GM21529 (cell line): ENCODE results near the gene CBX8.
A peak's percentile ranks its signal among the peaks of the same experiment; 100 is the strongest.

Experiments
- ATAC-seq: cut with Tn5 transposase; IDR thresholded peaks from one replicate; pipeline ENCODE4 v1.9.1; 2021; ENCODE audit not compliant: unreplicated experiment

CBX8 gene

DNA sequence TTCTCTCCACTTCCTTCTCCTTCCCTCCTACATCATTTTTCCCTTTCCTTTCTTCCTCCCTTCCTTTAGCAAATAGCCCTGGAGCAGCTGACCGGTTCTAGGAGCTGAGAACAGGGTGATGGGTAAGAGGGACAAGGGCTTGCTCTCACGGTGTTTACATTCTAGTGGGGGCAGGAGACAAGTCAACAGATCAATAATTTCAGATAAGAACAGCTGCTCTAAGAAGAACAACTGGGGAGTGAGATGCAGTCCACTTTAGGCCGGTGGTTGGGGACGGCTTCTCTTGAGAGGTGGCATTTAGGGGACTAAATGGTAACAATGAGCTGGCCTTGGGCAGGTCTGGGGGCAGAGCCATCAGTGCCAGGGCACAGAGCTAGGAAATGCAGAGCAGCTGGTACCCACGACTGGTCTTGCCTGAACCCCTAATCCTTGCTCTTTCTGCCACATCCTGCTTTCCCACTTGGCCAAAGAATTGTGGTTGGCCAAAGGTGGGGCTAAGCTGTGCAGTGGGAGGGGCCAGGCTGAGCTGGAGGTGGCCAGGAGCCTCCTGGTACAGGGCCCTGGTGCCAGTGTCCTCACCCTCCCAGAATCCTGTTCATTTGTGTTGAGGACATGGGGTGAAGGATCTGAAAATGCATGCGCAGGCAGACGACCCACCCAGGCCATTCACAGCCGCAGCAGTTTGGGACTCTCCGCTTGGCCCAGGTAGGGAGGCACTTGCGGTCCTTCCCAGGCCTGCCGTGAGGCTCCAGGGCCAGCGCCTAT is 24.6 kb upstream of the CBX8 start:
- ATAC-seq: no peak

DNA sequence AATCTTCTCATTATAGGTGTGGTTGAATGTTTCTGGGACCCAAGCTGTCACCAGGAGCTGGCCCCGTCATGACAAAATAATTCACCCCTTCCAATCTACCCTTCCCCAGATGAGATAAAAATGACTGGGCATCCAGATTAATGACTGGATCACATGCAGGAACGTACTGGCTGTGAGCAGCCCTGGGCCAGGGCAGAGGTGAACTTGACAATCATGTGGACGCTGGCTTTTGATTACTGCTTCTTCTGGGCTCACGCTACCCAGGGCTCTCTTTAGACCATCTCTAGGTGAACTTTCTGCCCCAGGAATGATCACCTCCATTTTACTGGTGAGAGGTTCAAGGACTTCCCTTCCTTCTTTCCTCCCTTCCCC is 24.1 kb upstream of the CBX8 start:
- no peak for ATAC-seq

GRCh38 chr17:79819534-79820276 is 22.8 kb upstream of the CBX8 start:
- no peak for ATAC-seq

DNA sequence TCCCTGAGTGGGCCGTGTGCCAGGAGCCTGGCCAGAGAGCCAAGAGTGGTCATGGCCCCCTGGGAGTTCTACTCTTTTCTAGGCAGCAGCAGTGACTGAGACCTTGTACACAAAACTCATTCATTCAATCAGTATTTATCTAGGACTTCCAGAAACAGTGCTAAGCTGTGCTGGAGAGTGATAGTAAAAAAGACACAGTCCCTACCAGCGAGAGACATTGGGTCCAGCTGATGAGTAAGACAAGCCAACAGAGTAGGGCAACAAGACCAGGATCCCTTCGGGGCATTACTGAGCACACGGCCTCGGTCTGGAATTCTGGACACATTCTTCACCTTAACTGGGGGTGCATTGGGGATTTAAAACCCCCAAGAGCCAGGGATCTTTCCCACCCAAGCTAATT is 22.2 kb upstream of the CBX8 start:
- ATAC-seq: no peak

DNA sequence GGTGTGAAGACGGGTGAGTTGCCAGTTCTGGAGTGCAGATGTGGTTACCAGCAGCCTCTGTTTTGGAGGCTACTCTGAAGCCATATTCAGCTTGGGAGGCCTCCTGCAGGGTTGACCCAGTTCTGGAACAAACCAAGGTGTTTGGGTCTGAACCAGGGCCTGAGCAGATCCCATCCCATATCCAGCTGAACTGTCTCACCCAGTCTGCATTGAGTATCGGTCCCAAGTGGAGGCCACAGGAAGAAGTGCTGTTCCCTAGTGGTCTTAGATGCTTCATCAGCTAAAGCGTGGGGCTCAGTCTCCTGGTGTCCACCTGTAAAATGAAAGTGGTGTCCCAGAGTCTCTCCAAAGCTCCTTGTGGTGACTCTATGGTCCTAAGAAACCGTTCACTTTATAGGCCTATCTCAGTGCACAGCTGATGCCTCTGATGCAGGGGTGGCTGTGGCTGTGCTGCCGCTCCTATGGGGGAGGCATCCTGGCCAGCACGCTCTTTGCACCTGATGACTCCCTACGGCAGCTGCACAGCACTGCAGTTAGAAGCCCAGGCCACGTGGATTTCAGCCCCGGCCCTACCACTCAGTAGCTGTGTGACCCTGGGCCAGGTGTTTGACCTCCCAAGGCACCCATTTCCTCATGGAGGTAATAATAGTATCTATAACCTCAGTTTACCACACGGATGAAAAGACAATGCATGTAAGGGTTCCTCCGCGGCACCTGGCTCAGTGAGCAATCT is 21.3 kb upstream of the CBX8 start:
- ATAC-seq: no peak

- no peak for ATAC-seq
Observed at GRCh38 chr17:79815836-79816461, 19.1 kb upstream of the CBX8 start.

DNA sequence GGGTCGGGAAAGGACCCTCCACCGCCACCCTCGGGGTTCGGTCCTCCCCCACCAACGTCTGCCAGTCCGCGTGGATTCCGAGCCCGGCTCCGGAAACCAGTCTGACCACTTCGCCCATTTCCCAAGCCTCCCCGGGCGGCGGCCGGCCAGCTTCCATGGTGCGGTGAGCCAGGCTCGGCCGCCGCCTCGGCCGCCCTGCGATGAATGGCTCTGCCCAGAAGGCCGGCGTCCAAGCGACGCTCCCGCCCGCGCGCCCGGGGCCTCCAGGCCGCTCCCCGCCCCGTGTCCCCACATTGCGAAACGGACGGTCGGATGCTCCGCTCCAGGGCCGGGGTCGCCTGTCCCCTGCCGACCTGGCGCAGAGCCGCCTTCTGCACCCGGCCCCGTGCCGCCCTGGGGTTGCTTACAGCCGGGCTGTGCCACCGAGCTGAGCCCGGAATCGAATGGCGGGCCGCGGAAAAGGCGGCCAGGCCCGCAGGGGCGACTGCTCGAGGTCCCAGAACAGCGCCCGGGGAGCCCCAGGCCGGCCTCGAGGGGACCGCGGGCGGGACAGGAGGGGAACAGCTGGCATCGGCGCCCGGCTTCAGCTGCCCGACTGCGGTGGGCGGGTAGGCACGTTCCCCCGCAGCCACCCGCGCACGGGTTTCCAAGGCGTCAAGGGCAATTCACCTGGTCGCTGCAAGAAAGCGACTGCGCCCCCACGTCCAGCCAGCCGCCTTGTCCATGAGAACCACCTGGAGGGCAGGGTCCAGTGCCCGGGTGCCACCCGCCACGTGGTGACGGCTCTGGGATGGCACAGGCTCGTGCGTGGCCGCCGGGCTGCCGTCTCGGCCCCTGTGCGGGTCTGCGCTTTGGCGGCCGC is 18.3 kb upstream of the CBX8 start:
- ATAC-seq: no peak

- no peak for ATAC-seq
Observed at GRCh38 chr17:79814127-79814973, 17.5 kb upstream of the CBX8 start.

DNA sequence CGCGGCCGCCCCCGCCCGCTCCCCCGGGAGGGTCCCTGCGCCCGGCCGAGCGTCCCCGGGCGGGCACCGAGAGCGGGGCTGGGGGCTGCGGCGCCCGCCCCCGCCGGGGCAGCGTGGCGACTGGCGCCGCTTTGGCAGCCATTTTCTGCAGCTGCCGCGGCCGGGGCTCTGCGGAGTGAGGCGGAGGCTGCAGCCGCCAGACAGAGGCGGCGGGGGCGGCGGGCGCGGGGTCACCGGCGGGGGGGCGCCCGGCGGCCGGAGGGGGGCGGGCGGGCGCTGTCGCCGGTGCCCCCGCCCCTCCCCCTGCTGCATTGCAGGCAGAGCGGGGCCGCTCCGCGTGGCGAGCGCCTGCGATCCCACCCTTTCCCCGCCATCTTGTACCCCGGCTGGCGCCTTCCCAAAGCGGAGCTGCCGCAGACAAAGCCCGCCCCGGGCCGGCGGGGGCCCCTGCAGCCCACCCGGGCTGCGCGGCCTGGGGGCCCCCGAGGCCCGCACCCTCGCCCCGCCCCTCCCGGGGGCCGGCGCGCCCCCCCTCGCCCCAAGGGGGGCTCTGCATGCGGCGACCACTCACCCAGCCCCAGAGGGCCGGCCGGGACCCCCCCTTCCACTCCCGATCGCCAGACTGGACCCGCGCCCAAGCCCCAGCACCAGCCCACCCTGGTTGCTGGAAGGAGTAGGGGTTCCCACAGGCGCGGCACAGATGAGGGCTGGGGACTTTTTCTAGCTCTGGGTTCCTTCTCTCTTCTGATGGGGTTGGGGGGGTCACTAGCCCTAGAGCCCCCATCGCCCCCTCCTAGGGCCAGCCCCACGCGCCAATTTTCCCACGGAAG is 16.6 kb upstream of the CBX8 start:
- ATAC-seq: no peak

DNA sequence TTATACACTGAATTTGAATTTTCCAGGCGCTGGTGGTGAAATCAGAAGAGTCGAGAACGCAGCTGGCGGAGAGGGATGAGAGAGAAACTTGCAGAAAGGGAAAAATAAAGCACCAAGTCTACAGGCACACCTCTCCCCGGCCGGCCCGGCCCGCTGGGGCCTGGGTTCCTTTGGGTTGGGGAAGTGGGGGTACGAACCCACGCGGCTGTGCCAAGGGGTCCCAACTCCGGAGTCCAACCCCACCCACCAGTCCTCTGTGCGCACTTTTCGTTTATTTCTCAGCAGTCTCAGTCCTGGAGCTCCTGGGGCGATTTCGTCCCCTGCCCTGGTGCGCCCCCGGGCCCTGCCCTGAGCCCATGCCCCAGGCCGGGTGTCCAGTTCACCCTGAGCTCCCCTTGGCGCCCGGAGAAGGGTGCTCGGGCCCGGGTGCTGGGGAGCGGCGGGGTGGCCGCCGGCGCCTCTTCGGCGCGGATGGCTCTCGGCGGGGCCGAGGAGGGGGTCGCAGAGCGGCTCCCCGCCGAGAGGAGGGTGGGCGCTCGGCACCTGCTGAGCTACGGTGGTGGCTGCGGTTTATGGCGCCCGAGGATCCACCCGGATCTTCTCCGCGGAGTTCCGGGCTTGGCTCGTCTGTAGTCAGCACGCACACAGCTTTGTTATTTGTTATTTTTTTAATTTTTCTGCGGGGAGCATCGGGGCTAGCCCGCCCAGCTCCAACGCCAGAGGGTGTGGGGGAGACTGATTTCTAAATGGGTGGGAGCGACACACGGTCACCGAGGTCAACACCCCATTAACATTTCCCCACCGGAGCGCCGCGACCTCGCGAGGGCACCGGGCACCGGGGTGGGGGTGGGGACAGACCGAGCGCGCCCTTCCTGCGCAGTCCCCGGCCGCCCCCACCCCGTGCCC is 15.7 kb upstream of the CBX8 start:
- ATAC-seq: no peak

GRCh38 chr17:79811868-79812352 is 15.0 kb upstream of the CBX8 start:
- no peak for ATAC-seq

DNA sequence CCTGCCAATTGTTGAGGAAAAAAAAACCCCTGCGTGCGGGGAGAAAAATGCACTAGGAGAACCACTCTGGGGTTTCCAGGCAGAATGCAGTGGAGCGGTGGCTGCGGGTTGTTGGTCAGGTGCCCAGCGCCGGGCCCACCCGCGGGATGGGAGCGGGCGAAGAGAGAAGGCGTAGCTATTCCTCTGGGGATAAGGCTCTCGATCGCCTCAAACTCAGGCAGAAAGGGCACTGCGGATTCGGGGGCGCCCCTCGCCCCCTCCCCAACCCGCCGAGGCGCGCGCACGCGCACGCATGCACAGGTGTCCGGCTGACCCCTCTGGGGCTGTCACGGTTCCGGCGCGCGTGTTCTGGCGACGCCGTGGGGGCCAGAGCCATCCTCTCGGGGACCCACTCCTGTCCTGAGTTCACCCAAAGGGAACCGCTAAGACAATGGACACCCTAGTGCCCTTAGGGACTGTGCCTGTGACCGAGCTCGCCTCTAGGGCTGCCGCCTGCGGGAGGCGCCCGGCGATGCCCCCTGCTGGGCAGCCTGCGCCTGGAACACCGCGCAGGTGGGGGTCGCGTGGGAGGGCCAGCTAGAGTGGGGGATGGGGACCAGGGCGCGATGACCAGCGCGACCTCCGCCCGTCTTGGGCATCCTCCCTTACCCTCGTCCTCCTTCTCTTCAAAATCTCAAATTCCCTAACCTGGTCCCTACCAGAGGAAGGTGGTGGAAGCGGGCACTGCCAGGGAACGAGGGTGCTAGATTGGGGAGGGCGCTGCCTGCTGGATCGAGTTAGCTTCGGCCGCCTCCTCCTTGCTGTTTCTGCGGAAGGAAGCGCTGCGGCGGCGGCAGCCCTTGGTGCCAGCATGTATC is 14.4 kb upstream of the CBX8 start:
- ATAC-seq: no peak

GRCh38 chr17:79810130-79811010 is 13.5 kb upstream of the CBX8 start:
- ATAC-seq: peak; percentile 81

DNA sequence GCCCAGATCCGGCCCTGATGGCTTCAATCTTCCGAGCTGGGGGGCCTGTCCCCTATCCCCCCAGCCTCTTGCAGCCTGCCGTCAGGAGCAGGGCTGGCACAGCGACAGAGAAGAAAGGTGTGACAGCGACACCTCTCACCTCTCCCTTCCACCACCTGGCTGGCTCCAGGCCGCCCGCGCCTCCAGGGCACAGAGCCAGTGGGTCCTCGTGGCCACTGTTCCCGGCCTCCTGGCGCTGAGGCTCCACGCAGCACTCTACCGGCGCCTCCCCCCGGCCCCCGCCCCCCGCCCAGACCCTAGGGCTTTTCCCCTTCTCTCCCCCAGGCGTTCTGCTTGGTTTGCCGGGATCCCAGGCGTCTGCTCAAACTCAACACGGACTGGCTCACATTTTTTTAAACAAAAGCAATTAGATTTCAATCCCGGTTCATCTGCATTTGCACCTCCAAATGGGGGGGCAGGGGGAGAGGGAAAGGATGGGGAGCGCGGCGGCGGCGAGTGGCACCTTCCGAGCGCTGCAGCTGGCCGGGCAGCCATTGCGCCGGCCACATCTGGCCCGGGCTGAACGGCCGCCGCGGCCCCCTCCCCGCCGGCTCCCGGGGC is 12.8 kb upstream of the CBX8 start:
- no peak for ATAC-seq
